ENCODE data around the gene NR3C2.

The NR3C2 gene

GRCh38 chr4:148229798-148230197, 212.4 kb downstream of the NR3C2 start:
- no peaks in the 10 kb centered on the region for H3K27me3 ChIP-seq (ENCODE audit: control insufficient read depth in 1 of 2, insufficient read depth in 2 of 2, low read length in 2 of 2)
- H3K4me1 ChIP-seq (ENCODE audit: insufficient read depth, low read length) = peaks cover 5% of the 10 kb centered on the region
- H3K27ac ChIP-seq (ENCODE audit: low read depth, low read length) = no peak overlapping the region
- H3K9me3 ChIP-seq (ENCODE audit: low read length) = no peaks in the 10 kb centered on the region
- H3K4me3 ChIP-seq (ENCODE audit: low read depth in 1 of 2, low read length in 2 of 2) = no peak overlapping the region
- H3K36me3 ChIP-seq (ENCODE audit: insufficient read depth, low read length) = no peaks in the 10 kb centered on the region
- H3K9ac ChIP-seq (ENCODE audit: low read length) = no peak overlapping the region

- no peaks in the 10 kb centered on the region for H3K36me3 ChIP-seq (ENCODE audit: insufficient read depth, low read length)
- no peak overlapping the region for H3K27ac ChIP-seq (ENCODE audit: low read depth, low read length)
- H3K4me3 ChIP-seq (ENCODE audit: low read depth in 1 of 2, low read length in 2 of 2) = no peak overlapping the region
- H3K4me1 ChIP-seq (ENCODE audit: insufficient read depth, low read length) = peaks cover 5% of the 10 kb centered on the region
- H3K27me3 ChIP-seq (ENCODE audit: control insufficient read depth in 1 of 2, insufficient read depth in 2 of 2, low read length in 2 of 2) = no peaks in the 10 kb centered on the region
- H3K9me3 ChIP-seq (ENCODE audit: low read length) = no peaks in the 10 kb centered on the region
- no peak overlapping the region for H3K9ac ChIP-seq (ENCODE audit: low read length)
Measured at GRCh38 chr4:148229028-148229427, 213.2 kb downstream of the NR3C2 start.

DNA sequence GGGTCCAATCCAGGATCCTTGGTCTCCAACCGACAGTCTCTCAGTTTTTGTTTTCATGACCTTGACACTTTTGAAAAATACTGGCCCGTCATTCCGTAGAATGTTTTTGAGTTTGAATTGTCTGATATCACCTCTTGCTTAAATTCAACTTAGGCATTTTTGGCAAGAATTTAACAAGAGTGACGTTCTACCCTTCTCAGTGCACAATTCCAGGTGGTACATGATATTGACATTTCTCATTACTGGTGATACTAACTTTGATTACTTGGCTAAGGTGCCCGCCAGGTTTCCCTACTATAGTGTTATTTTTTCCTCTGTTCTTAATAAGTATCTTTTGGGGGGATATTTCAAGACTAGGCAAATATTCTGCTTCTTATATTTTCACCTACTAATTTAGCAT, 215.1 kb downstream of the NR3C2 start:
- no peak overlapping the region for H3K27ac ChIP-seq (ENCODE audit: low read depth, low read length)
- no peak overlapping the region for H3K9ac ChIP-seq (ENCODE audit: low read length)

DNA sequence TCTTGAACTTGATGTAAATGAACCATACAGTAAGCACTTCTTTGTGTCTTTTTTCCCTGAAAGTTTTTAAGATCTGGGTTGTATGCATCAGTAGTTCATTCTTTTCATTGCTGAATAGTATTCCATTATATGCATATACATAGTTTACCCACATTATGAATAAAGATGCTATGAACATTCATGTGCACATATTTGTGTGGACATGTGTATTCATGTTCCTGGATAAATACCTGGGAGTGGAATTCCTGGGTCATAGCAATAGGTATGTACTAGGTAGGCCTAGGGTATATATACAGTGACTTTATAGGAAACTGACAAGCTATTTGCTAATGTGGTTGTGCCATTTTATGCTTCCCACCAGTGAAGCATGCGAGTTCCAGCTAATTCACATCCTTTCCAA, 215.9 kb downstream of the NR3C2 start:
- Histone ChIP-seq H3K4me1 (ENCODE audit: insufficient read depth, low read length) (peaks cover 10% of the 10 kb centered on the region), H3K4me3 (ENCODE audit: low read depth in 1 of 2, low read length in 2 of 2) (no peak overlapping the region), H3K27ac (ENCODE audit: low read depth, low read length) (no peak overlapping the region), H3K36me3 (ENCODE audit: insufficient read depth, low read length) (no peaks in the 10 kb centered on the region), H3K27me3 (ENCODE audit: control insufficient read depth in 1 of 2, insufficient read depth in 2 of 2, low read length in 2 of 2) (no peaks in the 10 kb centered on the region), H3K9ac (ENCODE audit: low read length) (no peak overlapping the region), H3K9me3 (ENCODE audit: low read length) (no peaks in the 10 kb centered on the region)

More for the DNA sequence above, 215.1 kb downstream of the NR3C2 start:
- Histone ChIP-seq H3K4me3 (ENCODE audit: low read depth in 1 of 2, low read length in 2 of 2) (no peak overlapping the region), H3K27me3 (ENCODE audit: control insufficient read depth in 1 of 2, insufficient read depth in 2 of 2, low read length in 2 of 2) (no peaks in the 10 kb centered on the region), H3K4me1 (ENCODE audit: insufficient read depth, low read length) (peaks cover 10% of the 10 kb centered on the region), H3K36me3 (ENCODE audit: insufficient read depth, low read length) (no peaks in the 10 kb centered on the region), H3K9me3 (ENCODE audit: low read length) (no peaks in the 10 kb centered on the region)

GRCh38 chr4:148225639-148226038, 216.6 kb downstream of the NR3C2 start:
- H3K27me3 ChIP-seq (ENCODE audit: control insufficient read depth in 1 of 2, insufficient read depth in 2 of 2, low read length in 2 of 2) = no peaks in the 10 kb centered on the region
- H3K9me3 ChIP-seq (ENCODE audit: low read length) = no peaks in the 10 kb centered on the region
- H3K4me3 ChIP-seq (ENCODE audit: low read depth in 1 of 2, low read length in 2 of 2) = no peak overlapping the region
- no peak overlapping the region for H3K9ac ChIP-seq (ENCODE audit: low read length)
- H3K27ac ChIP-seq (ENCODE audit: low read depth, low read length) = no peak overlapping the region
- H3K36me3 ChIP-seq (ENCODE audit: insufficient read depth, low read length) = no peaks in the 10 kb centered on the region
- H3K4me1 ChIP-seq (ENCODE audit: insufficient read depth, low read length) = peaks cover 10% of the 10 kb centered on the region

- no peaks in the 10 kb centered on the region for H3K27me3 ChIP-seq (ENCODE audit: control insufficient read depth in 1 of 2, insufficient read depth in 2 of 2, low read length in 2 of 2)
- no peak overlapping the region for H3K4me3 ChIP-seq (ENCODE audit: low read depth in 1 of 2, low read length in 2 of 2)
- peaks cover 9% of the 10 kb centered on the region for H3K4me1 ChIP-seq (ENCODE audit: insufficient read depth, low read length)
- no peaks in the 10 kb centered on the region for H3K9me3 ChIP-seq (ENCODE audit: low read length)
- no peak overlapping the region for H3K27ac ChIP-seq (ENCODE audit: low read depth, low read length)
- no peaks in the 10 kb centered on the region for H3K36me3 ChIP-seq (ENCODE audit: insufficient read depth, low read length)
- no peak overlapping the region for H3K9ac ChIP-seq (ENCODE audit: low read length)
Measured at GRCh38 chr4:148224476-148224875, 217.7 kb downstream of the NR3C2 start.

GRCh38 chr4:148222991-148223660, 219.1 kb downstream of the NR3C2 start:
- Histone ChIP-seq H3K27ac (ENCODE audit: low read depth, low read length) (no peak overlapping the region), H3K27me3 (ENCODE audit: control insufficient read depth in 1 of 2, insufficient read depth in 2 of 2, low read length in 2 of 2) (no peaks in the 10 kb centered on the region), H3K36me3 (ENCODE audit: insufficient read depth, low read length) (no peaks in the 10 kb centered on the region), H3K4me3 (ENCODE audit: low read depth in 1 of 2, low read length in 2 of 2) (no peak overlapping the region), H3K4me1 (ENCODE audit: insufficient read depth, low read length) (peaks cover 6% of the 10 kb centered on the region), H3K9ac (ENCODE audit: low read length) (no peak overlapping the region), H3K9me3 (ENCODE audit: low read length) (no peaks in the 10 kb centered on the region)

DNA sequence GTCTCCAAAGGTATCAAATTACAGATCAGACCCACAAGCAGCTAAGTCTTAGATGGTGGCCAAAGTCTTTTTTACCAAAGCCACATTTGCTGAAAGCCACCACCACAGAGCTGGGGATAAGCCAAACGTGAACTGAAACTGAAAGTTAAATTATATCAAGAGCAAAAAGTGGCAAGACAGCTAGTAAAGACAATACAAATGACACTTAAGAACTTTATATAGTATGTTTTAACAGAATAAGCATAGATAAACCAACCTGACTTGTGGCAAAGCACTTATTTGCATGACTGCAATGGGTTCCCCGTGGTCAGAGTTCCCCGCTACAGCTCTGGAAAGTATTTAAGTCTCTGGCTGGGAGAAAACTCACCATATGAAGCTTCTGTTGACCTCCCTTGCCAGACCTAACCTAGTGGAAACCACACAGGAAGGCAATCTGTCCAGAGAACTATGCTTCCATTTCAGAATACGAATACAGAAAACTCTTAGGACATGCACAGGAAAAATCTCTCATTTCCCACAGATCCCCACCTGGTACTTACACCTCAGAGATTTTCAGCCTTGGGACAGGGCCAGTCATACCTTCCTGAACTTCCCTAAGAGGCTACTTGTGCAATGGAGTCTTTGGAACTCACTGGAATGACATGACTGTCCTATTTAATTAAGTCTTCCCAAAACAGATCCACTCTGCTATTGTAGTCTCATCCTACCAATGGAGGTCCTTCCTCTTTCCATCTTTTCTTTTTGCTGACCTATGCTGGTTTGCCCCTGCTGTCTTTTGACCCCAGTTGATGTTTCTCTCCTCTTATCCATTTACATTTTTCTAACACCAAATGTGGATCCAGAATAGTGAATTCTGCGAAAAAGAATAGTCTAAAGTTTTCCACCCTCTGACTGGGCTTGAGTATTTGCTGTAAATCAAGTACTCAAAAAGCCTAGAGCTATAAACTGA, 225.1 kb downstream of the NR3C2 start:
- no peak overlapping the region for H3K9ac ChIP-seq (ENCODE audit: low read length)
- H3K4me3 ChIP-seq (ENCODE audit: low read depth in 1 of 2, low read length in 2 of 2) = peak overlapping the region in 1 of 2 donors; percentile 12

GRCh38 chr4:148216321-148216720, 225.9 kb downstream of the NR3C2 start:
- Histone ChIP-seq H3K36me3 (ENCODE audit: insufficient read depth, low read length) (no peaks in the 10 kb centered on the region), H3K27me3 (ENCODE audit: control insufficient read depth in 1 of 2, insufficient read depth in 2 of 2, low read length in 2 of 2) (no peaks in the 10 kb centered on the region), H3K9me3 (ENCODE audit: low read length) (no peaks in the 10 kb centered on the region), H3K27ac (ENCODE audit: low read depth, low read length) (no peak overlapping the region), H3K9ac (ENCODE audit: low read length) (no peak overlapping the region), H3K4me3 (ENCODE audit: low read depth in 1 of 2, low read length in 2 of 2) (no peak overlapping the region), H3K4me1 (ENCODE audit: insufficient read depth, low read length) (peaks cover 47% of the 10 kb centered on the region)

More for the DNA sequence above, 225.1 kb downstream of the NR3C2 start:
- no peaks in the 10 kb centered on the region for H3K36me3 ChIP-seq (ENCODE audit: insufficient read depth, low read length)
- H3K4me1 ChIP-seq (ENCODE audit: insufficient read depth, low read length) = peaks cover 43% of the 10 kb centered on the region
- no peaks in the 10 kb centered on the region for H3K9me3 ChIP-seq (ENCODE audit: low read length)
- no peak overlapping the region for H3K27ac ChIP-seq (ENCODE audit: low read depth, low read length)
- H3K27me3 ChIP-seq (ENCODE audit: control insufficient read depth in 1 of 2, insufficient read depth in 2 of 2, low read length in 2 of 2) = no peaks in the 10 kb centered on the region

DNA sequence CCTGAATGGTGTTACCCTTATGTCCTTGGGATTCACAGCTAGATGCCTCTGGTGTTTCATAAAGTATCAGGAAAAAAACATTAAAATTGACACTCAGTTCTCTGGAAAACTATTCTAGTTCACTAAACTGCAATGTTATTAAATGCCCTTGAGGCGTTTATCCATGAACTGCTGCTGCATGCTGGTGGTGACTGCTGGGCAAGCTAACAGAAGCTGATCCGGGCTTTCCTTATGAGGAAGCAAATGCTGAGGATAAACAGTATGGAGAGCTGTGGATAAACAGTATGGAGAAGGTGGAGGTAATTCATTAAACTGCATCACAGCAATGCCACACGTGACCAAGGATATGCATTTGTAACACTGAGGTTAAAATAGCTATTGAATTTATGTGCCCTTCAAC, 227.0 kb downstream of the NR3C2 start:
- Histone ChIP-seq H3K36me3 (ENCODE audit: insufficient read depth, low read length) (no peaks in the 10 kb centered on the region), H3K9ac (ENCODE audit: low read length) (no peak overlapping the region), H3K27ac (ENCODE audit: low read depth, low read length) (peak overlapping the region; percentile 62), H3K27me3 (ENCODE audit: control insufficient read depth in 1 of 2, insufficient read depth in 2 of 2, low read length in 2 of 2) (no peaks in the 10 kb centered on the region), H3K4me1 (ENCODE audit: insufficient read depth, low read length) (peaks cover 52% of the 10 kb centered on the region), H3K4me3 (ENCODE audit: low read depth in 1 of 2, low read length in 2 of 2) (peak overlapping the region in 1 of 2 donors; percentile 4), H3K9me3 (ENCODE audit: low read length) (no peaks in the 10 kb centered on the region)

DNA sequence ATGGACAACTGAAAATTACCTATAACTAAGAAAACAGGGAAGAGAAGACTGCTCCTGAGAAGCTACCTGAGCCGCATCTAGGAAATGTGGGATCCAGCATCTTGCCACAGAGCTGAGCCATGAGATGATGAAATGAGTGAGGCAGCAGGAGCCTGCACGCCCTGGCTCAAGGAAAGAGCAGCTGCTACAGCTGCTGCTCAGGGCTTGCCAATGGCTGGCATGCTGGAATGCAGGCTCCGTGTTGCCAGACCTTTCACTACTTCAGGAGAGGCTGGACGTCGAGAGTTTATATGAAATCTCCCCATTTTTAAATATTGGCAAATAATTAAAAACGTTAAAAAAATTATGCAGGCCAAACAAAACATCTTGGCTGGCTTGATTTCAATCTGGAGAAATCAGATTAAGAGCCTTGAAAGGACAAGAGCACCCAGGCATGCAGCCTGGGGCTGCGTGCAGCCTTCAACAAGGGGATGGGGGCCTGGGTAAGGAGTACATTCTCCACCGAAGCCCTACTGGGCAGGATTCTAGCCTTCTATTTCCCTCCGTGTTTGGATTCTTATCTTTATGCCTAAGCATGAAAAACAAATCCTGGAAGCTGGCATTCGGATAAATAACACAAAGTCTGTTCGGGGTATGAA, 227.6 kb downstream of the NR3C2 start:
- Histone ChIP-seq H3K27me3 (ENCODE audit: control insufficient read depth in 1 of 2, insufficient read depth in 2 of 2, low read length in 2 of 2) (no peaks in the 10 kb centered on the region), H3K9me3 (ENCODE audit: low read length) (no peaks in the 10 kb centered on the region), H3K36me3 (ENCODE audit: insufficient read depth, low read length) (no peaks in the 10 kb centered on the region), H3K4me3 (ENCODE audit: low read depth in 1 of 2, low read length in 2 of 2) (peak overlapping the region in 1 of 2 donors; percentile 4), H3K9ac (ENCODE audit: low read length) (no peak overlapping the region), H3K27ac (ENCODE audit: low read depth, low read length) (peak overlapping the region; percentile 62), H3K4me1 (ENCODE audit: insufficient read depth, low read length) (peaks cover 52% of the 10 kb centered on the region)

Measured in muscle layer of colon (tissue), 2 donors.